ENCODE data around the gene IFNL1.

The IFNL1 gene

GRCh38 chr19:39327363-39328045 lies 31.3 kb downstream of the IFNL1 start:
- no peak overlapping the region for H3K27ac ChIP-seq (ENCODE audit: low read depth, low read length)

GRCh38 chr19:39328046-39328705 lies 32.0 kb downstream of the IFNL1 start:
- H3K9me3 ChIP-seq (ENCODE audit: control insufficient read depth, insufficient read depth, low read length), result no peaks in the 10 kb centered on the region
- no peak for TF ChIP-seq EZH2phosphoT487 (IDR thresholded peaks at IDR 0.05; ENCODE audit: borderline replicate concordance, low read length)
- TF ChIP-seq CTCF (IDR thresholded peaks at IDR 0.05; ENCODE audit: low read depth, low read length, poor library complexity, severe bottlenecking), result peak; percentile 95
- H3K79me2 ChIP-seq (ENCODE audit: control insufficient read depth, low read length), result no peaks in the 10 kb centered on the region; the same call in 1 of the 2 replicates
- peaks cover 4% of the 10 kb centered on the region; the same call in 1 of the 2 replicates for H3F3A ChIP-seq (ENCODE audit: control insufficient read depth, insufficient read depth)
- no peaks in the 10 kb centered on the region for H4K20me1 ChIP-seq (ENCODE audit: control insufficient read depth, insufficient read depth, low read depth, low read length)
- no peak overlapping the region for H3K27ac ChIP-seq (ENCODE audit: low read depth, low read length)
- no peak overlapping the region for H3K4me3 ChIP-seq (ENCODE audit: low read length)
- H3K4me1 ChIP-seq (ENCODE audit: control insufficient read depth, low read length), result no peaks in the 10 kb centered on the region
- H3K9me2 ChIP-seq (replicated peaks; ENCODE audit: control insufficient read depth, low read length), result no peaks in the 10 kb centered on the region
- peaks cover 22% of the 10 kb centered on the region for H3K36me3 ChIP-seq (ENCODE audit: control insufficient read depth, low read length)
- no peak overlapping the region for H3K4me2 ChIP-seq (ENCODE audit: low read length)
- H3K27me3 ChIP-seq (ENCODE audit: control insufficient read depth, low read length), result no peaks in the 10 kb centered on the region

More at GRCh38 chr19:39327363-39328045, 31.3 kb downstream of the IFNL1 start:
- H3K9me2 ChIP-seq (replicated peaks; ENCODE audit: control insufficient read depth, low read length), result no peaks in the 10 kb centered on the region
- H3K4me2 ChIP-seq (ENCODE audit: low read length), result no peak overlapping the region
- peaks cover 4% of the 10 kb centered on the region; the same call in 1 of the 2 replicates for H3F3A ChIP-seq (ENCODE audit: control insufficient read depth, insufficient read depth)
- TF ChIP-seq EZH2phosphoT487 (IDR thresholded peaks at IDR 0.05; ENCODE audit: borderline replicate concordance, low read length) (no peak), CTCF (IDR thresholded peaks at IDR 0.05; ENCODE audit: low read depth, low read length, poor library complexity, severe bottlenecking) (no peak)
- H3K36me3 ChIP-seq (ENCODE audit: control insufficient read depth, low read length), result peaks cover 22% of the 10 kb centered on the region
- no peaks in the 10 kb centered on the region for H3K4me1 ChIP-seq (ENCODE audit: control insufficient read depth, low read length)
- H4K20me1 ChIP-seq (ENCODE audit: control insufficient read depth, insufficient read depth, low read depth, low read length), result no peaks in the 10 kb centered on the region
- no peaks in the 10 kb centered on the region for H3K79me2 ChIP-seq (ENCODE audit: control insufficient read depth, low read length)
- H3K4me3 ChIP-seq (ENCODE audit: low read length), result no peak overlapping the region
- H3K27me3 ChIP-seq (ENCODE audit: control insufficient read depth, low read length), result no peaks in the 10 kb centered on the region
- no peaks in the 10 kb centered on the region for H3K9me3 ChIP-seq (ENCODE audit: control insufficient read depth, insufficient read depth, low read length)

GRCh38 chr19:39329948-39330347 lies 33.7 kb downstream of the IFNL1 start:
- Histone ChIP-seq H4K20me1 (ENCODE audit: control insufficient read depth, insufficient read depth, low read depth, low read length) (no peaks in the 10 kb centered on the region), H3K9me3 (ENCODE audit: control insufficient read depth, insufficient read depth, low read length) (no peaks in the 10 kb centered on the region), H3F3A (ENCODE audit: control insufficient read depth, insufficient read depth) (peaks cover under 1% of the 10 kb centered on the region; the same call in 1 of the 2 replicates), H3K36me3 (ENCODE audit: control insufficient read depth, low read length) (peaks cover 22% of the 10 kb centered on the region), H3K4me3 (ENCODE audit: low read length) (no peak overlapping the region), H3K4me2 (ENCODE audit: low read length) (no peak overlapping the region), H3K9me2 (replicated peaks; ENCODE audit: control insufficient read depth, low read length) (no peaks in the 10 kb centered on the region), H3K79me2 (ENCODE audit: control insufficient read depth, low read length) (peaks cover 17% of the 10 kb centered on the region), H3K27me3 (ENCODE audit: control insufficient read depth, low read length) (no peaks in the 10 kb centered on the region), H3K27ac (ENCODE audit: low read depth, low read length) (no peak overlapping the region), H3K4me1 (ENCODE audit: control insufficient read depth, low read length) (peaks cover 8% of the 10 kb centered on the region; the same call in 1 of the 2 replicates)
- TF ChIP-seq CTCF (IDR thresholded peaks at IDR 0.05; ENCODE audit: low read depth, low read length, poor library complexity, severe bottlenecking) (no peak), EZH2phosphoT487 (IDR thresholded peaks at IDR 0.05; ENCODE audit: borderline replicate concordance, low read length) (no peak)

Data from DOHH2 (cell line).